Measurements from ENCODE around the gene PCDHB15.
A peak's percentile ranks its signal among the peaks of the same experiment; 100 is the strongest.
"Not testable (repeated sequence)": the region's sequence is repeated elsewhere in the genome, so short reads cannot be mapped to it uniquely, and the experiment has no call there.

The PCDHB15 gene

DNA sequence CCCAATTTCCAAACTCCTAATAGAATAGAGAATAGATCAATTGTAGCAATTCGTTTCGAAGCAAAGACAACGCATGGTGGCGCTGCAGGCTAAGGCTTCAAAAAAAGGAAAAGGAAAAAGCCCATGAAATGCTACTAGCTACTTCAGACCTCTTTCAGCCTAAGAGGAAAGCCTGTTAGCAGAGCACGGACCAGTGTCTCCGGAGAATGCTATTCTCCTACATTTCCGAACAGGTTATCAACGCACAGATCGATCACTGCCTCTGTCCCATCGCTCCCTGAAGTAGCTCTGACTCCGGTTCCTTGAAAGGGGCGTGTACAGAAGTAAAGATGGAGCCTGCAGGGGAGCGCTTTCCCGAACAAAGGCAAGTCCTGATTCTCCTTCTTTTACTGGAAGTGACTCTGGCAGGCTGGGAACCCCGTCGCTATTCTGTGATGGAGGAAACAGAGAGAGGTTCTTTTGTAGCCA, at the start of gene PCDHB15:
Gene PCDHB15 (plus strand): TSS at position 146 of the 468 bp plus-strand sequence. CDS start 184 bp downstream, at position 330.
- no peak for DNase-seq

DNA sequence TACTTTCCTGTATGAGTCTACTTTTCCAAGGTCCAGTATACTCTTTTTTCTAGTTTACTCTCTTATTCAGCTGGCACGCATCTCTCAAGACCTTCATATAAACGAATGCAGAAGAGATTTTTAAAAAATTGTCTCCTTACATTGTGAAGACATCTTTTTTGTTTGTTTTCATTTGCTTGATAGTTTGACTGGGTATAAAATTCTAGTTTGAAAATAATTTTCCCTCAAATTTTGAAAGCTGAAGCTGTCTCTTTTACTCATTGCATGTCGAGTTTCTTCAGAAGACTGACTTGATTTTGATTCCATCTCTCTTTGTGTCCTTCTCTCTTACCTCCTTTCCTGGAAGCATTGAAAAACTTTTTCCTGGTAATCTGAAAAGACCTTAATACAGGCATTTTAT, 48.8 kb upstream of the PCDHB15 start:
- no peak for DNase-seq

DNA sequence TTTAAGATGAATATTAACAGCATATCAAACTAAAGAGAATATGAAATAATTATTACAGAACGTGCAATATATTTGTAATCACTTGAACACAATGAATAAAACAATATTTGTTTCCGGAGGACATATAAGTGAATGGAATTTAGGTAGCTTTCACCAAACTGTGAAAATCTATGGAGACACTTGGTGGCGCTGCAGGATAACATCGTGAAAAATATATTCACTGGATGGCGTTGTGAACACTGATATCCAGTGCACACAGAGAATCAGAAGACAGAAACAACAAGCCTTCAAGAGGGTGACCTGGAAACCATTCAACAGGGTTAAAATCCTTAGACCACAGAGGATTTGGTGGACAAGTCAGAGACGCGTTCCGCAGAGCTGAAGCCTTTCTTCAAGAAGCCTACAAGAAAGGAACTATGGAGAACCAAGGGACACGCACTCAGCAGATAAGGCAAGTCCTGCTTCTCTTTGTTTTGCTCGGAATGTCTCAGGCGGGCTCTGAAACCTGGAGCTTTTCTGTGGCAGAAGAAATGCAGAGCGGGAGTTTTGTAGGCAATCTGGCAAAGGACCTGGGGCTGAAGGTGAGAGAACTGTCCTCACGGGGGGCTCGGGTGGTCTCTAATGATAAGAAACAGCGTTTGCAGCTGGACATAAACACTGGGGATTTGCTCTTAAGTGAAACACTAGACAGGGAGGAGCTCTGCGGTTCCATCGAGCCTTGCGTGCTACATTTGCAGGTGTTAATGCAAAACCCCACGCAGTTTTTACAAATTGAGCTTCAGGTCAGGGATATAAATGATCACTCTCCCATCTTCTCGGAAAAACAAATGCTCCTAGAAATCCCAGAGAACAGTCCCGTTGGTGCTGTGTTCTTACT, 45.6 kb upstream of the PCDHB15 start, which contains the start of gene PCDHB11:
Gene PCDHB11 (plus strand): TSS at position 269 of the 877 bp plus-strand sequence. CDS start 148 bp downstream, at position 417.
- DNase-seq, result peak; percentile 68

- not testable (repeated sequence) for DNase-seq
Measured at GRCh38 chr5:141201126-141201525, 44.1 kb upstream of the PCDHB15 start.

DNA sequence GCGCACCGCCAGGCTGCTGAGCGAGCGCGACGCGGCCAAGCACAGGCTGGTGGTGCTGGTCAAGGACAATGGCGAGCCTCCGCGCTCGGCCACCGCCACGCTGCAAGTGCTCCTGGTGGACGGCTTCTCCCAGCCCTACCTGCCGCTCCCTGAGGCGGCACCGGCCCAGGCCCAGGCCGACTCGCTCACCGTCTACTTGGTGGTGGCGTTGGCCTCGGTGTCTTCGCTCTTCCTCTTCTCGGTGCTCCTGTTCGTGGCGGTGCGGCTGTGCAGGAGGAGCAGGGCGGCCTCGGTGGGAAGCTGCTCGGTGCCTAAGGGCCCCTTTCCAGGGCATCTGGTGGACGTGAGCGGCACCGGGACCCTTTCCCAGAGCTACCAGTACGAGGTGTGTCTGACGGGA, 43.5 kb upstream of the PCDHB15 start:
- not testable (repeated sequence) for DNase-seq

DNA sequence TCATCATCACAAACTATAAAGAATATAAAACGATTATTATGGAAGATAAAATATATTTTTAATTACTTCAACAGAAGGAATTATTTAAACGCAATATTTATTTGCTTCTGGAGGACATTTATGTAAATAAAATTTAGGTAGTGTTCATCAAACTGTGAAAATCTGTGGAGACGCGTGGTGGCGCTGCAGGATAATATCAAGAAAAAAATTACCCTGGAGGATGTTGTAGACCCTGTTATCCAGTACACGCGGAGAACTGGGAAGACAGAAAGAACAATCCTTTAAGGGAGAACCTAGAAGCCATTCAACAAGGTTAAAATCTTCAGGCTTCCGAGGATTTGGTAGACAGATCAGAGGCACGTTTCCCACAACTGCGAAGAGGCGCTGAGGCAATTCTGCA, 36.7 kb upstream of the PCDHB15 start, which contains the start of gene PCDHB12:
Gene PCDHB12 (plus strand): TSS at position 242 of the 400 bp plus-strand sequence. CDS start 189 bp downstream, outside the sequence.
- DNase-seq, result no peak

GRCh38 chr5:141210281-141210680, 34.9 kb upstream of the PCDHB15 start:
- not testable (repeated sequence) for DNase-seq

- DNase-seq, result not testable (repeated sequence)
Measured at GRCh38 chr5:141210849-141211248, 34.3 kb upstream of the PCDHB15 start.

- DNase-seq, result not testable (repeated sequence)
Measured at GRCh38 chr5:141213656-141214339, 31.4 kb upstream of the PCDHB15 start, which contains the start of gene PCDHB13. TSS of gene PCDHB13 (plus strand) at chr5:141213919. CDS start at chr5:141214124, 205 bp downstream.

GRCh38 chr5:141214583-141214982, 30.6 kb upstream of the PCDHB15 start:
- not testable (repeated sequence) for DNase-seq

DNA sequence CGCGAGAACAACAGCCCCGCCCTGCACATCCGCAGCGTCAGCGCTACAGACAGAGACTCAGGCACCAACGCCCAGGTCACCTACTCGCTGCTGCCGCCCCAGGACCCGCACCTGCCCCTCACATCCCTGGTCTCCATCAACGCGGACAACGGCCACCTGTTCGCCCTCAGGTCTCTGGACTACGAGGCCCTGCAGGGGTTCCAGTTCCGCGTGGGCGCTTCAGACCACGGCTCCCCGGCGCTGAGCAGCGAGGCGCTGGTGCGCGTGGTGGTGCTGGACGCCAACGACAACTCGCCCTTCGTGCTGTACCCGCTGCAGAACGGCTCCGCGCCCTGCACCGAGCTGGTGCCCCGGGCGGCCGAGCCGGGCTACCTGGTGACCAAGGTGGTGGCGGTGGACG, 29.7 kb upstream of the PCDHB15 start:
- DNase-seq, result not testable (repeated sequence)

GRCh38 chr5:141216035-141216434, 29.2 kb upstream of the PCDHB15 start:
- not testable (repeated sequence) for DNase-seq

DNA sequence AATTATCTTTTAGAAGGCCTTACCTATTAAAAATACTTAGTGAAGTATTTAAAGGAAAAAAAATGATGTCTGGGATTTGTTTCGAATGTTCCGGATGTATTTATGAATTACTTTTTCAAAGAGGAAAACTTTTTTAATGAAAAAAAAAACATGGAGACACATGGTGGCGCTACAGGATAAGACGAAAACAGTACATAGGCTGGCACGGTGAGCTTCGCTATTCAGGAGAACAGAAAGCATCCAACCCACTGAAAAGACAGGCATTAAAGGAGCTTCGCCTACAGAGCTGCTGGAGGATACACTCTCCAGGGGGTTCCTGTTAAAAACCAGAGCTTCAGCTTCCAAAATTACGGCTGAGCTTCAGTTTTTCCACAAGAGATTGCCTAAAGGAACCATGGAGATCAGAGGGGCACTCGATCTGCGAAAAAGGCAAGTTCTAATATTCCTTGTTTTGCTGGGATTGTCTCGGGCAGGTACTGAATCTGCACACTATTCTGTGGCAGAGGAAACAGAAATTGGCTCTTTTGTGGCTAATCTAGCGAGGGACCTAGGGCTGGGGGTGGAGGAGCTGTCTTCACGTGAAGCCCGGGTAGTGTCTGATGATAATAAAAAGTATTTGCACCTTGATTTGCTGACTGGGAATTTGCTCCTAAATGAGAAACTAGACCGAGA, 21.9 kb upstream of the PCDHB15 start, which contains the start of gene PCDHB14:
Gene PCDHB14 (plus strand): TSS at position 232 of the 672 bp plus-strand sequence. CDS start 163 bp downstream, at position 395.
- peak; percentile 58 for DNase-seq

GRCh38 chr5:141224844-141225243, 20.4 kb upstream of the PCDHB15 start:
- DNase-seq, result not testable (repeated sequence)

GRCh38 chr5:141225421-141225820, 19.8 kb upstream of the PCDHB15 start:
- not testable (repeated sequence) for DNase-seq

- no peak for DNase-seq
Measured at GRCh38 chr5:141234109-141234667, 11.0 kb upstream of the PCDHB15 start.

DNA sequence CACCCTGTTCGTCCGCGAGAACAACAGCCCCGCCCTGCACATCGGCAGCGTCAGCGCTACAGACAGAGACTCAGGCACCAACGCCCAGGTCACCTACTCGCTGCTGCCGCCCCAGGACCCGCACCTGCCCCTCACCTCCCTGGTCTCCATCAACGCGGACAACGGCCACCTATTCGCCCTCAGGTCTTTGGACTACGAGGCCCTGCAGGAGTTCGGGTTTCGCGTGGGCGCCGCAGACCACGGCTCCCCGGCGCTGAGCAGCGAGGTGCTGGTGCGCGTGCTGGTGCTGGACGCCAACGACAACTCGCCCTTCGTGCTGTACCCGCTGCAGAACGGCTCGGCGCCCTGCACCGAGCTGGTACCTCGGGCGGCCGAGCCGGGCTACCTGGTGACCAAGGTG, 9.3 kb upstream of the PCDHB15 start:
- not testable (repeated sequence) for DNase-seq

- no peak for DNase-seq
Measured at GRCh38 chr5:141236516-141237313, 8.5 kb upstream of the PCDHB15 start.

- DNase-seq, result no peak
Measured at GRCh38 chr5:141241496-141241895, 3.7 kb upstream of the PCDHB15 start.

DNA sequence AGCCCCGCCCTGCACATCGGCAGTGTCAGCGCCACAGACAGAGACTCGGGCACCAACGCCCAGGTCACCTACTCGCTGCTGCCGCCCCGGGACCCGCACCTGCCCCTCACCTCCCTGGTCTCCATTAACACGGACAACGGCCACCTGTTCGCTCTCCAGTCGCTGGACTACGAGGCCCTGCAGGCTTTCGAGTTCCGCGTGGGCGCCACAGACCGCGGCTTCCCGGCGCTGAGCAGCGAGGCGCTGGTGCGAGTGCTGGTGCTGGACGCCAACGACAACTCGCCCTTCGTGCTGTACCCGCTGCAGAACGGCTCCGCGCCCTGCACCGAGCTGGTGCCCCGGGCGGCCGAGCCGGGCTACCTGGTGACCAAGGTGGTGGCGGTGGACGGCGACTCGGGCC, 1.8 kb downstream of the PCDHB15 start:
- DNase-seq, result not testable (repeated sequence)

DNA sequence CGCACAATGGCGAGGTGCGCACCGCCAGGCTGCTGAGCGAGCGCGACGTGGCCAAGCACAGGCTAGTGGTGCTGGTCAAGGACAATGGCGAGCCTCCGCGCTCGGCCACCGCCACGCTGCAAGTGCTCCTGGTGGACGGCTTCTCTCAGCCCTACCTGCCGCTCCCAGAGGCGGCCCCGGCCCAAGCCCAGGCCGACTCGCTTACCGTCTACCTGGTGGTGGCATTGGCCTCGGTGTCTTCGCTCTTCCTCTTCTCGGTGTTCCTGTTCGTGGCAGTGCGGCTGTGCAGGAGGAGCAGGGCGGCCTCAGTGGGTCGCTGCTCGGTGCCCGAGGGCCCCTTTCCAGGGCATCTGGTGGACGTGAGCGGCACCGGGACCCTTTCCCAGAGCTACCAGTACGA, 2.2 kb downstream of the PCDHB15 start:
- DNase-seq, result not testable (repeated sequence)
